ENCODE measurements around the gene GPR78.
"Not testable (repeated sequence)": the region's sequence is repeated elsewhere in the genome, so short reads cannot be mapped to it uniquely, and the experiment has no call there.

Gene GPR78

GRCh38 chr4:8618961-8619720, 38.9 kb downstream of the GPR78 start:
- DNase-seq = no peak

- DNase-seq = not testable (repeated sequence)
These were observed 40.9 kb downstream of the GPR78 start for GRCh38 chr4:8621135-8621534.

- DNase-seq = not testable (repeated sequence)
These were observed 44.5 kb downstream of the GPR78 start for GRCh38 chr4:8624601-8625272.

- DNase-seq = not testable (repeated sequence)
These were observed 50.2 kb downstream of the GPR78 start for GRCh38 chr4:8630240-8630905.

- DNase-seq = not testable (repeated sequence)
These were observed 51.7 kb downstream of the GPR78 start for GRCh38 chr4:8631896-8632295.

GRCh38 chr4:8634773-8635172, 54.6 kb downstream of the GPR78 start:
- not testable (repeated sequence) for DNase-seq

GRCh38 chr4:8635897-8636554, 55.8 kb downstream of the GPR78 start:
- DNase-seq = not testable (repeated sequence)
